OCI-LY7 (cell line): ENCODE results near the gene HBA2.

Experiments used
- CTCF ChIP-seq: fragments of 200-600 bp; sonication (generic); conservative IDR thresholded peaks from 2 replicates; pipeline ENCODE4 v1.5.1; 2014; ENCODE audit warnings: mild to moderate bottlenecking, antibody characterized with exemption, low read length, moderate library complexity, mixed read lengths
- EZH2phosphoT487 ChIP-seq: fragments of 200-600 bp; sonication (generic); IDR thresholded peaks from 2 replicates; pipeline ENCODE4 v1.6.1; 2018; ENCODE audit warnings: low read depth, borderline replicate concordance, mild to moderate bottlenecking, mixed run types, antibody characterized with exemption, low read length, moderate library complexity, mixed read lengths

- TF ChIP-seq CTCF (no peak), EZH2phosphoT487 (no peak)
These were observed 10.3 kb downstream of the HBA2 start for GRCh38 chr16:183005-183404.
